ENCODE data around the gene SPANXB1.

- TF ChIP-seq CTCF (IDR thresholded peaks at IDR 0.05) = no peak
- TF ChIP-seq POLR2A (IDR thresholded peaks at IDR 0.05) = no peak
Observed at GRCh38 chrX:140975472-140975871, 26.9 kb upstream of the SPANXB1 start.
